Measurements from ENCODE around the gene SFTA2.

DNA sequence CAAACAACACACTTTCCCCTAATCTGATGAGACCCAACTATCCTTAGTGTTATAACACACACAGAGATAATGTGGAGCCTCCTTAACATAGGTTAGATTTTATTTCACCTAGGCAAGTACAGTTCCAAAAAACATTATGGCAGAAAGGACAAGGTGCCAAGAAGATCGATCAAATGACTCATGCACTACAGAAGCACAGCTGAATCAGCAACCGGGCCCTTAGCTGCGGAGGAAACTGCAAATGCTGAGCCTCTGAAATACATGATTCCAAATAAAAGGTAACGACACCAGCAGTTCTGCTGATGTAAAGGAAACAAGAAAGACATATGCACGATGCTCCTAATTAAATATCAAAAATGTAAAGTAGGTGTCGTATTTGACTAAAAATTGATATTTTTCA, 31.7 kb upstream of the SFTA2 start:
- TF ChIP-seq, protein P1, sequence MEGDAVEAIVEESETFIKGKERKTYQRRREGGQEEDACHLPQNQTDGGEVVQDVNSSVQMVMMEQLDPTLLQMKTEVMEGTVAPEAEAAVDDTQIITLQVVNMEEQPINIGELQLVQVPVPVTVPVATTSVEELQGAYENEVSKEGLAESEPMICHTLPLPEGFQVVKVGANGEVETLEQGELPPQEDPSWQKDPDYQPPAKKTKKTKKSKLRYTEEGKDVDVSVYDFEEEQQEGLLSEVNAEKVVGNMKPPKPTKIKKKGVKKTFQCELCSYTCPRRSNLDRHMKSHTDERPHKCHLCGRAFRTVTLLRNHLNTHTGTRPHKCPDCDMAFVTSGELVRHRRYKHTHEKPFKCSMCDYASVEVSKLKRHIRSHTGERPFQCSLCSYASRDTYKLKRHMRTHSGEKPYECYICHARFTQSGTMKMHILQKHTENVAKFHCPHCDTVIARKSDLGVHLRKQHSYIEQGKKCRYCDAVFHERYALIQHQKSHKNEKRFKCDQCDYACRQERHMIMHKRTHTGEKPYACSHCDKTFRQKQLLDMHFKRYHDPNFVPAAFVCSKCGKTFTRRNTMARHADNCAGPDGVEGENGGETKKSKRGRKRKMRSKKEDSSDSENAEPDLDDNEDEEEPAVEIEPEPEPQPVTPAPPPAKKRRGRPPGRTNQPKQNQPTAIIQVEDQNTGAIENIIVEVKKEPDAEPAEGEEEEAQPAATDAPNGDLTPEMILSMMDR (IDR thresholded peaks at IDR 0.05): no peak
- TF ChIP-seq POLR2A (IDR thresholded peaks at IDR 0.05): no peak
